Gastroesophageal sphincter (tissue), 3 donors: ENCODE results near the gene AURKAIP1.
"Not testable (repeated sequence)": the region's sequence is repeated elsewhere in the genome, so short reads cannot be mapped to it uniquely, and the experiment has no call there.

ENCODE experiments used
- CTCF ChIP-seq, 4 experiments: fragments of 200-600 bp in 2 of 4; fragments of 450-650 bp in 2 of 4; sonication (generic) in 1 of 4; IDR thresholded peaks; one replicate each; pipeline ENCODE4 v1.5.1; 2017 to 2019; ENCODE audit warnings: antibody characterized with exemption in 4 of 4, mild to moderate bottlenecking in 2 of 4, moderate library complexity in 2 of 4
- EP300 ChIP-seq: sonication (generic); formaldehyde crosslinking; IDR thresholded peaks from one replicate; pipeline ENCODE4 v1.6.1; 2017; ENCODE audit warnings: antibody characterized with exemption, mild to moderate bottlenecking
- POLR2A ChIP-seq, 2 donors: fragments of 450-650 bp; IDR thresholded peaks; one replicate each; pipeline ENCODE4 v1.6.1; 2017; ENCODE audit warnings: antibody characterized with exemption in 2 of 2, mild to moderate bottlenecking in 2 of 2, moderate library complexity in 1 of 2
- POLR2AphosphoS5 ChIP-seq: sonication (generic); formaldehyde crosslinking; IDR thresholded peaks from one replicate; pipeline ENCODE4 v1.6.1; 2017; ENCODE audit warnings: antibody characterized with exemption

GRCh38 chr1:1417825-1418463 lies 42.9 kb upstream of the AURKAIP1 start:
- TF ChIP-seq CTCF (IDR thresholded peaks at IDR 0.05); POLR2AphosphoS5; POLR2A (IDR thresholded peaks at IDR 0.05); EP300: not testable (repeated sequence)
